ENCODE results near the gene SSUH2. TPM values are rescaled to one million over a fixed set of nuclear protein-coding genes. Genes with fewer than 3 reads are reported as not detected.
"Not testable (repeated sequence)": the region's sequence is repeated elsewhere in the genome, so short reads cannot be mapped to it uniquely, and the experiment has no call there.

SSUH2 gene
- total and polyA plus RNA-seq, 9 of the 15 experiments (the other 6 are each of a cell fraction or from before 2014, with no cell fraction given): 0.04 to 0.17 (median 0.04) TPM; not detected in 6

DNA sequence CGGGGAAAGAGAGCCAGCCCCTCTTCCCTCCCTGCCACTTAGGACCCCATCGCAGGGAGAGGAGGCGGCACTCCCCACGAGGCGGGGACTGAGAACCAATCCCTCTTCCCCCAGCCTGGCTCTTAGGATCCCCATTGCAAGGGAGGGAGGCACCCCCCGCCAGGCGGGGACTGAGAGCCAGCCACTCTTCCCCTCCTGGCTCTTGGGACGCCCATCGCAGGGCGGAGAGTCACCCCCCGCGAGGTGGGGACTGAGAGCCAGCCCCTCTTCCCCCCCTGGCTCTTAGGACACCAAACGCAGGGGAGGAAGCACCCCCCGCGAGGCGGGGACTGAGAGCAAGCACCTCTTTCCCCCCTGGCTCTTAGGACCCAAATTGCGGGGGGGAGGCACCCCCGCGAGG lies 34.2 kb upstream of the SSUH2 start:
- ChIA-PET POLR2A (no interaction called here), CTCF (ENCODE audit: low intra/inter-chr PET ratio) (no interaction called here)
- no CpG with 5 or more reads among the region's 19 CpGs for WGBS (ENCODE audit: insufficient coverage, low coverage, missing lambda C conversion rate)
- Histone ChIP-seq H3K9me3 (replicated peaks; ENCODE audit: control insufficient read depth, insufficient read depth, low read depth, low read length) (no peaks in the 10 kb centered on the region), H3K4me2 (ENCODE audit: insufficient read depth, low read length) (no peak overlapping the region), H3K79me2 (ENCODE audit: control insufficient read depth, insufficient read depth, low read length) (no peaks in the 10 kb centered on the region), H3K36me3 (ENCODE audit: control insufficient read depth, insufficient read depth, low read length) (no peaks in the 10 kb centered on the region), H3K27me3 (ENCODE audit: control insufficient read depth in 2 of 2, insufficient read depth in 2 of 2, low read length in 2 of 2) (peaks cover 8 to 50% of the 10 kb centered on the region in 2 experiments; a peak in 3 of 5 replicates), H3K4me3 (no peak overlapping the region), H3K4me1 (replicated peaks in 1 of 2; ENCODE audit: control insufficient read depth in 2 of 2, insufficient read depth in 2 of 2, low read length in 2 of 2) (no peaks in the 10 kb centered on the region), H3K9me1 (ENCODE audit: control insufficient read depth, insufficient read depth, low read length) (no peaks in the 10 kb centered on the region), H3K9ac (ENCODE audit: insufficient read depth in 1 of 2, low read depth in 2 of 2, low read length in 2 of 2) (no peak overlapping the region), H2AFZ (ENCODE audit: low read depth, low read length) (no peak overlapping the region), H3K27ac (ENCODE audit: extremely low read depth, low read depth, low read length) (no peak overlapping the region), H4K20me1 (replicated peaks; ENCODE audit: control insufficient read depth, insufficient read depth, low read length) (no peaks in the 10 kb centered on the region)
- FAIRE-seq: no peak
- no peak for ATAC-seq
- intact Hi-C loops (cut with micrococcal nuclease) (no loop called here), in situ Hi-C loops (cut with MboI) (no loop called here)
- TF ChIP-seq RBBP5 (IDR thresholded peaks at IDR 0.05; ENCODE audit: borderline replicate concordance, insufficient read depth, low read length, poor library complexity, severe bottlenecking) (no peak), ZNF707 (CRISPR knock-in tag; conservative IDR thresholded peaks at IDR 0.05) (no peak), MBD2 (IDR thresholded peaks at IDR 0.05; ENCODE audit: borderline replicate concordance, low read depth) (no peak), RHOXF2B (CRISPR knock-in tag; conservative IDR thresholded peaks at IDR 0.05) (no peak), CXXC5 (CRISPR knock-in tag; IDR thresholded peaks at IDR 0.05) (no peak), POLR2A (conservative IDR thresholded peaks at IDR 0.05) (no peak), SAFB2 (IDR thresholded peaks at IDR 0.05; ENCODE audit: borderline replicate concordance, low read depth, low read length, severe bottlenecking) (no peak)
- DNase-seq (ENCODE audit: extremely low read depth in 1 of 4, low spot score in 3 of 4): no peak
- no TSS peak for BruUV-seq (replicated peaks)

- FAIRE-seq; BruUV-seq (replicated peaks); H3K9me3 ChIP-seq (replicated peaks; ENCODE audit: control insufficient read depth, insufficient read depth, low read depth, low read length); H3K9ac ChIP-seq (ENCODE audit: insufficient read depth in 1 of 2, low read depth in 2 of 2, low read length in 2 of 2); H3K27ac ChIP-seq (ENCODE audit: extremely low read depth, low read depth, low read length); H3K9me1 ChIP-seq (ENCODE audit: control insufficient read depth, insufficient read depth, low read length); H3K36me3 ChIP-seq (ENCODE audit: control insufficient read depth, insufficient read depth, low read length); ATAC-seq; H3K4me1 ChIP-seq (replicated peaks in 1 of 2; ENCODE audit: control insufficient read depth in 2 of 2, insufficient read depth in 2 of 2, low read length in 2 of 2); H3K4me3 ChIP-seq; in situ Hi-C loops (cut with MboI); H2AFZ ChIP-seq (ENCODE audit: low read depth, low read length); H3K79me2 ChIP-seq (ENCODE audit: control insufficient read depth, insufficient read depth, low read length); CTCF ChIA-PET (ENCODE audit: low intra/inter-chr PET ratio); H4K20me1 ChIP-seq (replicated peaks; ENCODE audit: control insufficient read depth, insufficient read depth, low read length); DNase-seq (ENCODE audit: extremely low read depth in 1 of 4, low spot score in 3 of 4); POLR2A ChIA-PET; intact Hi-C loops (cut with micrococcal nuclease); H3K4me2 ChIP-seq (ENCODE audit: insufficient read depth, low read length): not testable (repeated sequence)
- 2% methylated on average over 4 of the region's 6 CpGs for WGBS (ENCODE audit: insufficient coverage, low coverage, missing lambda C conversion rate)
- H3K27me3 ChIP-seq (ENCODE audit: control insufficient read depth in 2 of 2, insufficient read depth in 2 of 2, low read length in 2 of 2): peaks cover 14 to 41% of the 10 kb centered on the region in 2 experiments; a peak in 3 of 5 replicates
These were observed 32.7 kb upstream of the SSUH2 start for GRCh38 chr3:8677258-8677657.

All from K562 (cell line).